SH-SY5Y (cell line): ENCODE data around the gene CCDC183.

ENCODE experiments used
- GATA2 ChIP-seq: IDR thresholded peaks from 2 replicates; pipeline ENCODE4 v1.6.1; 2011; ENCODE audit warnings: mild to moderate bottlenecking, low read depth, low read length
- GATA3 ChIP-seq: IDR thresholded peaks from 2 replicates; pipeline ENCODE4 v1.6.1; 2011; ENCODE audit warnings: low read depth, mild to moderate bottlenecking, low read length, moderate library complexity

CCDC183 gene

GRCh38 chr9:136853596-136854112, 57.5 kb downstream of the CCDC183 start:
- TF ChIP-seq GATA3 (no peak), GATA2 (no peak)

GRCh38 chr9:136854113-136854841, 58.1 kb downstream of the CCDC183 start:
- TF ChIP-seq GATA3 = no peak
- TF ChIP-seq GATA2 = no peak

- TF ChIP-seq GATA3 (no peak), GATA2 (no peak)
Observed at GRCh38 chr9:136854842-136855460, 58.8 kb downstream of the CCDC183 start.

GRCh38 chr9:136855461-136856078, 59.4 kb downstream of the CCDC183 start:
- TF ChIP-seq GATA3 = no peak
- TF ChIP-seq GATA2 = no peak

GRCh38 chr9:136856079-136856476, 59.9 kb downstream of the CCDC183 start:
- TF ChIP-seq GATA2 = no peak
- no peak for TF ChIP-seq GATA3

- TF ChIP-seq GATA2 = no peak
- TF ChIP-seq GATA3 = no peak
Observed at GRCh38 chr9:136856541-136857141, 60.5 kb downstream of the CCDC183 start.

GRCh38 chr9:136857166-136857565, 61.0 kb downstream of the CCDC183 start:
- TF ChIP-seq GATA2 = no peak
- TF ChIP-seq GATA3 = no peak
